Left ventricle myocardium inferior (tissue), 1 donor: Measurements from ENCODE around the gene LTBP1. TPM values are rescaled to one million over a fixed set of nuclear protein-coding genes. Genes with fewer than 3 reads are reported as not detected.

Experiments
- DNase-seq: peaks from one replicate; pipeline ENCODE4 v3.0.0-alpha.2; 2020
- H3K27ac ChIP-seq: fragments of 200-600 bp; replicated peaks from 2 replicates; pipeline ENCODE4 v1.8.0; 2021
- H3K27me3 ChIP-seq: fragments of 200-600 bp; 2 replicates; pipeline ENCODE4 v1.8.0; 2021; ENCODE audit warnings: low read depth
- H3K36me3 ChIP-seq: fragments of 200-600 bp; 2 replicates; pipeline ENCODE4 v1.8.0; 2021
- H3K4me1 ChIP-seq: fragments of 200-600 bp; 2 replicates; pipeline ENCODE4 v1.8.0; 2021
- H3K4me3 ChIP-seq: fragments of 200-600 bp; 2 replicates; pipeline ENCODE4 v1.8.0; 2021; ENCODE audit warnings: mild to moderate bottlenecking, moderate library complexity
- H3K9me3 ChIP-seq: fragments of 200-600 bp; replicated peaks from 2 replicates; pipeline ENCODE4 v1.8.0; 2021
- CTCF ChIP-seq: fragments of 200-600 bp; IDR thresholded peaks from 2 replicates; pipeline ENCODE4 v1.8.0; 2021; ENCODE audit warnings: antibody characterized with exemption, mild to moderate bottlenecking, borderline replicate concordance
- intact Hi-C: fragments of 100-400 bp; cut with micrococcal nuclease; formaldehyde crosslinking; loops from one replicate; pipeline ENCODE4 v1.11.0; 2022
- total RNA-seq: library from RNA; stranded (reverse); fragmentation: NEBNext Ultra II Directional; extraction: Animal tissue kit (Norgen Biotek cat#: 25700); gene quantifications from one replicate; pipeline ENCODE4 v1.2.1, GENCODE V29; 2021
- donor health status: DM: no; HTN: yes; CAD: no; lungs with severe emphysema.

Gene LTBP1
- total RNA-seq, 1 donor from 2014 or later: 88.9 TPM

- no peaks in the 10 kb centered on the region for H3K36me3 ChIP-seq
- TF ChIP-seq CTCF: no peak
- H3K27ac ChIP-seq: no peak overlapping the region
- DNase-seq: no peak
- no peaks in the 10 kb centered on the region for H3K9me3 ChIP-seq
- intact Hi-C loops: no loop called here
- H3K4me3 ChIP-seq: no peak overlapping the region
- H3K27me3 ChIP-seq: no peaks in the 10 kb centered on the region
- no peaks in the 10 kb centered on the region for H3K4me1 ChIP-seq
These were observed 20.6 kb upstream of the LTBP1 start for GRCh38 chr2:32925976-32926707.

GRCh38 chr2:32926708-32927084 lies 20.1 kb upstream of the LTBP1 start:
- no peak for TF ChIP-seq CTCF
- intact Hi-C loops: no loop called here
- Histone ChIP-seq H3K27ac (no peak overlapping the region), H3K27me3 (no peaks in the 10 kb centered on the region), H3K4me1 (no peaks in the 10 kb centered on the region), H3K36me3 (no peaks in the 10 kb centered on the region), H3K4me3 (no peak overlapping the region), H3K9me3 (no peaks in the 10 kb centered on the region)
- no peak for DNase-seq

- no peaks in the 10 kb centered on the region for H3K4me1 ChIP-seq
- no peak overlapping the region for H3K27ac ChIP-seq
- H3K27me3 ChIP-seq: no peaks in the 10 kb centered on the region
- TF ChIP-seq CTCF: no peak
- H3K4me3 ChIP-seq: no peak overlapping the region
- no peaks in the 10 kb centered on the region for H3K36me3 ChIP-seq
- intact Hi-C loops: no loop called here
- DNase-seq: no peak
- no peaks in the 10 kb centered on the region for H3K9me3 ChIP-seq
These were observed 16.3 kb upstream of the LTBP1 start for GRCh38 chr2:32930436-32930835.

GRCh38 chr2:32931519-32931918 lies 15.2 kb upstream of the LTBP1 start:
- no peaks in the 10 kb centered on the region for H3K36me3 ChIP-seq
- H3K27ac ChIP-seq: no peak overlapping the region
- no peaks in the 10 kb centered on the region for H3K27me3 ChIP-seq
- DNase-seq: no peak
- no peak overlapping the region for H3K4me3 ChIP-seq
- no peak for TF ChIP-seq CTCF
- H3K9me3 ChIP-seq: no peaks in the 10 kb centered on the region
- no peaks in the 10 kb centered on the region for H3K4me1 ChIP-seq
- intact Hi-C loops: no loop called here

- Histone ChIP-seq H3K9me3 (no peaks in the 10 kb centered on the region), H3K27me3 (no peaks in the 10 kb centered on the region), H3K36me3 (no peaks in the 10 kb centered on the region), H3K4me1 (no peaks in the 10 kb centered on the region), H3K4me3 (no peak overlapping the region), H3K27ac (no peak overlapping the region)
- no peak for TF ChIP-seq CTCF
- intact Hi-C loops: no loop called here
- DNase-seq: no peak
These were observed 14.6 kb upstream of the LTBP1 start for GRCh38 chr2:32931945-32932709.
